Loucy (cell line): ENCODE results near the gene ABI1.

Experiments used
- H2AFZ ChIP-seq: fragments of 200-600 bp; sonication (generic); 2 replicates; pipeline ENCODE4 v1.6.0; 2016; ENCODE audit warnings: antibody characterized with exemption, mild to moderate bottlenecking, low read length, moderate library complexity
- H3F3A ChIP-seq: fragments of 200-600 bp; 2 replicates; pipeline ENCODE4 v1.6.0; 2016; ENCODE audit warnings: antibody characterized with exemption, low read depth, mild to moderate bottlenecking
- H3K27me3 ChIP-seq: fragments of 200-600 bp; sonication (generic); 2 replicates; pipeline ENCODE4 v1.6.1; 2014; ENCODE audit warnings: low read length, mild to moderate bottlenecking; ENCODE audit not compliant: insufficient read depth, poor library complexity, severe bottlenecking
- H3K36me3 ChIP-seq: fragments of 200-600 bp; sonication (generic); 2 replicates; pipeline ENCODE4 v1.6.1; 2016; ENCODE audit warnings: low read length; ENCODE audit not compliant: insufficient read depth
- H3K4me1 ChIP-seq: fragments of 200-600 bp; sonication (generic); 2 replicates; pipeline ENCODE4 v1.5.1; 2014; ENCODE audit warnings: low read length, mild to moderate bottlenecking; ENCODE audit not compliant: insufficient read depth, poor library complexity, severe bottlenecking
- H3K4me2 ChIP-seq: fragments of 200-600 bp; sonication (generic); 2 replicates; pipeline ENCODE4 v1.6.0; 2014; ENCODE audit warnings: antibody characterized with exemption, low read length, low read depth, mild to moderate bottlenecking; ENCODE audit not compliant: poor library complexity, severe bottlenecking
- H3K4me3 ChIP-seq: fragments of 200-600 bp; sonication (generic); 2 replicates; pipeline ENCODE4 v1.5.1; 2014; ENCODE audit warnings: low read length, mild to moderate bottlenecking, mixed read lengths; ENCODE audit not compliant: poor library complexity, severe bottlenecking
- H3K79me2 ChIP-seq: fragments of 200-600 bp; sonication (generic); 2 replicates; pipeline ENCODE4 v1.6.1; 2014; ENCODE audit warnings: low read length; ENCODE audit not compliant: insufficient read depth
- H3K9ac ChIP-seq: fragments of 200-600 bp; sonication (generic); 2 replicates; pipeline ENCODE4 v1.6.0; 2014; ENCODE audit warnings: mild to moderate bottlenecking, low read depth, low read length, moderate library complexity; ENCODE audit not compliant: poor library complexity, severe bottlenecking
- H3K9me2 ChIP-seq: fragments of 200-600 bp; sonication (generic); replicated peaks from 2 replicates; pipeline ENCODE4 v1.6.1; 2016; ENCODE audit warnings: low read depth, low read length, mixed read lengths
- H3K9me3 ChIP-seq: fragments of 200-600 bp; sonication (generic); 2 replicates; pipeline ENCODE4 v1.6.1; 2014; ENCODE audit warnings: mild to moderate bottlenecking, antibody characterized with exemption, low read length, low read depth; ENCODE audit not compliant: insufficient read depth
- H4K20me1 ChIP-seq: fragments of 200-600 bp; sonication (generic); 2 replicates; pipeline ENCODE4 v1.6.0; 2014; ENCODE audit warnings: antibody characterized with exemption, low read length, mild to moderate bottlenecking; ENCODE audit not compliant: insufficient read depth, poor library complexity, severe bottlenecking
- EZH2phosphoT487 ChIP-seq: fragments of 200-600 bp; IDR thresholded peaks from 2 replicates; pipeline ENCODE4 v1.6.1; 2018; ENCODE audit warnings: antibody characterized with exemption, mild to moderate bottlenecking, moderate library complexity, borderline replicate concordance
- TF ChIP-seq, protein P1 (sequence below): fragments of 200-600 bp; sonication (generic); conservative IDR thresholded peaks from 2 replicates; pipeline ENCODE4 v1.5.1; 2014; ENCODE audit warnings: mild to moderate bottlenecking, antibody characterized with exemption, low read length

ABI1 gene

DNA sequence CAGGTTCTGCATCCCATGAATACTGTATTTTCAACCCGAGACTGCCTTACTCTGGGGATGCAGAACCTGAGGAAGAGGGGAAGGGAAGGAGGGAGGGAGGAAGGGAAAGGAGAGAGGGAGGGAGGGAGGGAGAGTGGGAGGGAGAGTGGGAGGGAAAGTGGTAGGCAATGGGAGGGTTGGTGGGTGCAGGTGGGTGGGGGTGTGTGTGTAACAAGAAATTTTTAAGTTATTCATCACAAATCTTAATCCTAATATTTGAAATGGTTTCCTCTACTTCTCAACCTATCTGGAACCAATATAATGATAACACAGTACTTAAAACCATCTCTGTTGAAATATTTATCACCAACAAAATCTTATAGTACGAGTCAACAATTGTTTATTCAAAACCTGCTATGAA lies 95.2 kb downstream of the ABI1 start:
- Histone ChIP-seq H3K4me1 (no peaks in the 10 kb centered on the region), H3K79me2 (peaks cover 6% of the 10 kb centered on the region), H3K4me3 (no peak overlapping the region), H3K9me3 (no peaks in the 10 kb centered on the region), H3K9ac (no peak overlapping the region), H3K36me3 (peaks cover 69% of the 10 kb centered on the region; the same call in 1 of the 2 replicates), H2AFZ (no peak overlapping the region), H3F3A (no peaks in the 10 kb centered on the region), H3K27me3 (no peaks in the 10 kb centered on the region), H4K20me1 (peaks cover 10% of the 10 kb centered on the region), H3K9me2 (no peaks in the 10 kb centered on the region), H3K4me2 (no peak overlapping the region)
- TF ChIP-seq EZH2phosphoT487: no peak
- TF ChIP-seq, protein P1, sequence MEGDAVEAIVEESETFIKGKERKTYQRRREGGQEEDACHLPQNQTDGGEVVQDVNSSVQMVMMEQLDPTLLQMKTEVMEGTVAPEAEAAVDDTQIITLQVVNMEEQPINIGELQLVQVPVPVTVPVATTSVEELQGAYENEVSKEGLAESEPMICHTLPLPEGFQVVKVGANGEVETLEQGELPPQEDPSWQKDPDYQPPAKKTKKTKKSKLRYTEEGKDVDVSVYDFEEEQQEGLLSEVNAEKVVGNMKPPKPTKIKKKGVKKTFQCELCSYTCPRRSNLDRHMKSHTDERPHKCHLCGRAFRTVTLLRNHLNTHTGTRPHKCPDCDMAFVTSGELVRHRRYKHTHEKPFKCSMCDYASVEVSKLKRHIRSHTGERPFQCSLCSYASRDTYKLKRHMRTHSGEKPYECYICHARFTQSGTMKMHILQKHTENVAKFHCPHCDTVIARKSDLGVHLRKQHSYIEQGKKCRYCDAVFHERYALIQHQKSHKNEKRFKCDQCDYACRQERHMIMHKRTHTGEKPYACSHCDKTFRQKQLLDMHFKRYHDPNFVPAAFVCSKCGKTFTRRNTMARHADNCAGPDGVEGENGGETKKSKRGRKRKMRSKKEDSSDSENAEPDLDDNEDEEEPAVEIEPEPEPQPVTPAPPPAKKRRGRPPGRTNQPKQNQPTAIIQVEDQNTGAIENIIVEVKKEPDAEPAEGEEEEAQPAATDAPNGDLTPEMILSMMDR: no peak

DNA sequence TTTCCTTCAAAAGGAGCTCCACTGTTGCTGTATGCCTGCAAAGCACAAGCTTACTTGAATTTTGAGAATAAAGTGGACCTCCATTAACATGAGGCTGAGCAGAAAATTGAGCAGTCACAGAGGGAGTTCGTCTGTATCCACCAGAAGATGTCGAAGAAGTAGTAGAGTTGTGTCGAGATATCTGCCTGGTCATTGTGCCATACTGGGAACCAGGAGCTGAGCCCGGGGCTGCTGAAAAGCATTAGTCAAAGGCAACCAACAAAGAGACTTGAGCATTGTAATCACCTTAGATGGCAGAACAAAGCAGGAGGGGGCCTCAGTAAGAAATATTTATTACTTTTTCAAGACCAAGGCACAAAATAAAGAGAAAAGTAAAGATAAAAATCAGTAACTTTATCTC lies 101.8 kb downstream of the ABI1 start:
- no peak overlapping the region for H3K4me2 ChIP-seq
- no peaks in the 10 kb centered on the region for H3K27me3 ChIP-seq
- peaks cover 57% of the 10 kb centered on the region for H3K36me3 ChIP-seq
- no peaks in the 10 kb centered on the region for H3K9me2 ChIP-seq
- no peaks in the 10 kb centered on the region for H3K79me2 ChIP-seq
- no peak for TF ChIP-seq EZH2phosphoT487
- H4K20me1 ChIP-seq: no peaks in the 10 kb centered on the region
- no peak overlapping the region for H2AFZ ChIP-seq
- H3K9ac ChIP-seq: no peak overlapping the region
- H3K4me3 ChIP-seq: no peak overlapping the region
- H3F3A ChIP-seq: no peaks in the 10 kb centered on the region
- no peaks in the 10 kb centered on the region for H3K9me3 ChIP-seq
- no peaks in the 10 kb centered on the region for H3K4me1 ChIP-seq

DNA sequence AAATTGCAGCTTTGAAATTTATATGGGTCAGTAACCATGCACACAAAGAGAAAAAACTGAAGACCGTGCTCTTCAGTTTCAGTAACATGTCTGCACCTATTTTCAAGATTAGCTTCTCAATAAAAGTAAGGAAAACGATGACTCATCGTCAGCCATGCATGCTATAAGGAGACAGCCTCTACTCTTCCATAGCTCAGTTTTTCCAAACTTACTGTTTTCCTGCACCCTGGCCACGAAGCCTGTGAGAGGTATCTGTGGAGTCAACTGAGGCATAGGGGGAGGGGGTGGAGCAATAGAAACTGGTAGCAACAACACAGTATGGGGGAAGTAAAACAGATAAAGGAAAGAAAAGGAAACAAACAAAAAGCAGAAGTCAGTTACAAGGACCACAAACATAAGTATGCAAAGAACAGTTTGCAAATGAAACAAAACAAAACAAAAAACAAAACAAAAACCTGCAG lies 105.3 kb downstream of the ABI1 start:
- H3K4me3 ChIP-seq: no peak overlapping the region
- H3K4me1 ChIP-seq: no peaks in the 10 kb centered on the region
- no peak overlapping the region for H3K4me2 ChIP-seq
- H4K20me1 ChIP-seq: no peaks in the 10 kb centered on the region
- H3K27me3 ChIP-seq: no peaks in the 10 kb centered on the region
- TF ChIP-seq EZH2phosphoT487: no peak
- TF ChIP-seq, protein P1: no peak
- no peaks in the 10 kb centered on the region for H3F3A ChIP-seq
- no peaks in the 10 kb centered on the region for H3K79me2 ChIP-seq
- no peaks in the 10 kb centered on the region for H3K9me3 ChIP-seq
- no peak overlapping the region for H2AFZ ChIP-seq
- H3K9me2 ChIP-seq: no peaks in the 10 kb centered on the region
- no peak overlapping the region for H3K9ac ChIP-seq
- peaks cover 50% of the 10 kb centered on the region for H3K36me3 ChIP-seq

DNA sequence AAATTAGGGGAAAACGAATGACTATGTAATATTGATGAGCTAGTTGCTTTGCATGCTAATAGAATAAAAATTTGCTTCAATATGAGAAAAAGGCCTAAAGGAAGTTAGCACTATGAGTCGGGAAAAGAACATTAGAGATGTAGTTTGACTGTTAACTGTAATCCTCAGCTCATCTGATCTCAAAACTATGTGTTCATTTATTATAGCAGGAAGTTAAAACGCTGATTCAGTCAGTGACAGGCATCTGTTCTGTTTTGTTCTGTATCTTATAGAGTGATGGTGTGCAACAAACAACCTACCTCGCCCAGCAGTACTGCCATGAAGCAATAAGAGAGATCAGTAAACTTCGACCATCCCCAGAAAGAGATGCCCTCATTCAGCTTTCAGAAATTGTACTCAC lies 114.7 kb downstream of the ABI1 start:
- H3K4me1 ChIP-seq: peaks cover 6% of the 10 kb centered on the region
- H3K9me2 ChIP-seq: no peaks in the 10 kb centered on the region
- TF ChIP-seq, protein P1: no peak
- no peak for TF ChIP-seq EZH2phosphoT487
- no peak overlapping the region for H3K4me2 ChIP-seq
- no peak overlapping the region for H3K9ac ChIP-seq
- 0 out of 2 replicates have a peak, but pooled peaks cover 2% of the 10 kb centered on the region for H3F3A ChIP-seq
- H2AFZ ChIP-seq: no peak overlapping the region
- H3K9me3 ChIP-seq: no peaks in the 10 kb centered on the region
- no peaks in the 10 kb centered on the region for H3K27me3 ChIP-seq
- peaks cover 77% of the 10 kb centered on the region for H3K36me3 ChIP-seq
- H3K4me3 ChIP-seq: no peak overlapping the region
- H3K79me2 ChIP-seq: no peaks in the 10 kb centered on the region
- no peaks in the 10 kb centered on the region for H4K20me1 ChIP-seq
